ENCODE data around the gene SLC7A8.

DNA sequence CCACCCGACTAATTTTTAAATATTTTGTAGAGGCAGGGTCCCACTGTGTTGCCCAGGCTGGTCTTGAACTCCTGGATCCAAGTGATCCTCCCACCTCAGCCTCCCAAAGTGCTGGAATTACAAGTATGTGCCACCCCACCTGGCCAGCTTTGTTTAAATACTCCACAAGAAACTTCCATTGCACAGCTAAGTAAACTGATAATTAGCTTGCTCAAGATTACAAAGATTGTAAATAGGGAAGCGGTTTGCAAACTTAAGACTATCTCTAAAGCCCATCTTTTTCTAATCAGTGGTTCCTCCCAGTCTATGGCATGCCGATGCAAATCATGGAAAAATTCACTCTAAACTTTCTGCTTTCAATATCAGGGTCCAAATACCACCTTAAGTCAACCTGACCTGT, 9.7 kb downstream of the SLC7A8 start:
- TF ChIP-seq, protein P1, sequence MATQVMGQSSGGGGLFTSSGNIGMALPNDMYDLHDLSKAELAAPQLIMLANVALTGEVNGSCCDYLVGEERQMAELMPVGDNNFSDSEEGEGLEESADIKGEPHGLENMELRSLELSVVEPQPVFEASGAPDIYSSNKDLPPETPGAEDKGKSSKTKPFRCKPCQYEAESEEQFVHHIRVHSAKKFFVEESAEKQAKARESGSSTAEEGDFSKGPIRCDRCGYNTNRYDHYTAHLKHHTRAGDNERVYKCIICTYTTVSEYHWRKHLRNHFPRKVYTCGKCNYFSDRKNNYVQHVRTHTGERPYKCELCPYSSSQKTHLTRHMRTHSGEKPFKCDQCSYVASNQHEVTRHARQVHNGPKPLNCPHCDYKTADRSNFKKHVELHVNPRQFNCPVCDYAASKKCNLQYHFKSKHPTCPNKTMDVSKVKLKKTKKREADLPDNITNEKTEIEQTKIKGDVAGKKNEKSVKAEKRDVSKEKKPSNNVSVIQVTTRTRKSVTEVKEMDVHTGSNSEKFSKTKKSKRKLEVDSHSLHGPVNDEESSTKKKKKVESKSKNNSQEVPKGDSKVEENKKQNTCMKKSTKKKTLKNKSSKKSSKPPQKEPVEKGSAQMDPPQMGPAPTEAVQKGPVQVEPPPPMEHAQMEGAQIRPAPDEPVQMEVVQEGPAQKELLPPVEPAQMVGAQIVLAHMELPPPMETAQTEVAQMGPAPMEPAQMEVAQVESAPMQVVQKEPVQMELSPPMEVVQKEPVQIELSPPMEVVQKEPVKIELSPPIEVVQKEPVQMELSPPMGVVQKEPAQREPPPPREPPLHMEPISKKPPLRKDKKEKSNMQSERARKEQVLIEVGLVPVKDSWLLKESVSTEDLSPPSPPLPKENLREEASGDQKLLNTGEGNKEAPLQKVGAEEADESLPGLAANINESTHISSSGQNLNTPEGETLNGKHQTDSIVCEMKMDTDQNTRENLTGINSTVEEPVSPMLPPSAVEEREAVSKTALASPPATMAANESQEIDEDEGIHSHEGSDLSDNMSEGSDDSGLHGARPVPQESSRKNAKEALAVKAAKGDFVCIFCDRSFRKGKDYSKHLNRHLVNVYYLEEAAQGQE (IDR thresholded peaks at IDR 0.05; ENCODE audit: insufficient read depth in 1 of 2, low read depth in 2 of 2, low read length in 2 of 2): no peak
- TF ChIP-seq POLR2AphosphoS5 (IDR thresholded peaks at IDR 0.05; ENCODE audit: low read depth, low read length) (no peak), SIN3A (IDR thresholded peaks at IDR 0.05; ENCODE audit: borderline replicate concordance, insufficient read depth, low read length) (no peak), TAF1 (IDR thresholded peaks at IDR 0.05; ENCODE audit: borderline replicate concordance, insufficient read depth, low read length) (no peak)

Measured in PFSK-1 (cell line).